A549 (cell line): ENCODE results near the gene DPP10. TPM values are rescaled to one million over a fixed set of nuclear protein-coding genes. Genes with fewer than 3 reads are reported as not detected.

Experiments
- ATAC-seq, 2 experiments: fragments of 200-7000 bp in 1 of 2; fragments of >200 bp in 1 of 2; cut with Nextera tagmentation in 1 of 2; cut with Tn5 transposase in 1 of 2; 3 replicates each; pipeline versions ENCODE4 v1.8.0 to v1.9.1; 2018 to 2020; ENCODE audit warnings: mild to moderate bottlenecking in 1 of 2, moderate library complexity in 1 of 2
- CTCF ChIA-PET: fragments of 300-600 bp; sonication (Branson Sonifier 250); formaldehyde crosslinking; extraction: SDS; loops from one replicate; lab custom pipeline; 2021; ENCODE audit warnings: antibody characterized with exemption, inconsistent platforms; lab: Yijun Ruan, JAX
- POLR2A ChIA-PET: fragments of 350-600 bp; formaldehyde crosslinking; extraction: SDS; loops from one replicate; lab custom pipeline; 2021; ENCODE audit warnings: antibody characterized with exemption, inconsistent platforms; lab: Yijun Ruan, JAX
- DNase-seq, 2 experiments: peaks; one replicate each; pipeline versions ENCODE4 v3.0.0 to v3.0.0-alpha.2; 2011 to 2016; ENCODE audit warnings: low read depth in 1 of 2, low spot score in 1 of 2
- FAIRE-seq: peaks from 2 replicates; lab custom pipeline; 2011; peaks lifted over from hg19 to GRCh38; lab: Jason Lieb, UNC
- H3K27ac ChIP-seq, 2 experiments: fragments of >200 bp; sonication (Bioruptor Twin); formaldehyde crosslinking; 3 replicates each; pipeline ENCODE4 v1.5.1; 2016 to 2017
- H3K4me1 ChIP-seq: fragments of >200 bp; sonication (Bioruptor Twin); formaldehyde crosslinking; 3 replicates; pipeline ENCODE4 v1.6.1; 2016
- H3K4me2 ChIP-seq: fragments of >200 bp; sonication (Bioruptor Twin); formaldehyde crosslinking; 3 replicates; pipeline ENCODE4 v1.6.1; 2016
- H3K4me3 ChIP-seq: fragments of >200 bp; sonication (Bioruptor Twin); formaldehyde crosslinking; 3 replicates; pipeline ENCODE4 v1.5.1; 2016
- H3K9me3 ChIP-seq: fragments of >200 bp; sonication (Bioruptor Twin); formaldehyde crosslinking; 3 replicates; pipeline ENCODE4 v1.6.1; 2016
- CBX2 ChIP-seq: fragments of 200-600 bp; sonication (generic); IDR thresholded peaks from 2 replicates; pipeline ENCODE4 v1.6.1; 2016; ENCODE audit warnings: low read depth, mild to moderate bottlenecking, borderline replicate concordance
- CHD4 ChIP-seq: fragments of 200-600 bp; sonication (generic); IDR thresholded peaks from 2 replicates; pipeline ENCODE4 v1.6.1; 2016; ENCODE audit warnings: antibody characterized with exemption, mild to moderate bottlenecking, borderline replicate concordance
- EHF ChIP-seq: fragments of 250-450 bp; sonication (Bioruptor Pico); IDR thresholded peaks from 2 replicates; pipeline ENCODE4 v1.5.0; 2020; ENCODE audit warnings: mild to moderate bottlenecking
- ESRRA ChIP-seq: fragments of 150-350 bp; IDR thresholded peaks from 2 replicates; pipeline ENCODE4 v1.6.1; 2014; ENCODE audit warnings: mild to moderate bottlenecking, low read length, borderline replicate concordance
- HES2 ChIP-seq: fragments of >200 bp; sonication (Bioruptor Twin); formaldehyde crosslinking; IDR thresholded peaks from 2 replicates; pipeline ENCODE4 v1.6.1; 2016
- HEYL ChIP-seq: fragments of 250-450 bp; sonication (Bioruptor Pico); IDR thresholded peaks from 2 replicates; pipeline ENCODE4 v1.8.0; 2021; ENCODE audit warnings: mild to moderate bottlenecking, moderate library complexity
- HOXA7 ChIP-seq: fragments of 250-450 bp; sonication (Bioruptor Pico); IDR thresholded peaks from 2 replicates; pipeline ENCODE4 v1.5.0; 2020; ENCODE audit warnings: mild to moderate bottlenecking, moderate library complexity
- HOXB5 ChIP-seq: fragments of 250-450 bp; sonication (Bioruptor Pico); IDR thresholded peaks from 2 replicates; pipeline ENCODE4 v1.5.0; 2020; ENCODE audit warnings: mild to moderate bottlenecking, moderate library complexity
- KDM5A ChIP-seq: fragments of 200-600 bp; sonication (generic); IDR thresholded peaks from 2 replicates; pipeline ENCODE4 v1.6.1; 2016; ENCODE audit warnings: antibody characterized with exemption, mild to moderate bottlenecking
- MAFK ChIP-seq: fragments of 450-650 bp; IDR thresholded peaks from 2 replicates; pipeline ENCODE4 v1.6.1; 2014; ENCODE audit not compliant: partially characterized antibody
- MAZ ChIP-seq: fragments of 150-350 bp; IDR thresholded peaks from 2 replicates; pipeline ENCODE4 v1.6.1; 2014; ENCODE audit warnings: antibody characterized with exemption, low read depth, low read length, borderline replicate concordance
- NPAS2 ChIP-seq: fragments of 250-450 bp; sonication (Bioruptor Pico); IDR thresholded peaks from 2 replicates; pipeline ENCODE4 v1.8.0; 2022; ENCODE audit warnings: mild to moderate bottlenecking, moderate library complexity, borderline replicate concordance
- POLR2A ChIP-seq: IDR thresholded peaks from 2 replicates; pipeline ENCODE4 v1.6.1; 2012; ENCODE audit warnings: mild to moderate bottlenecking, low read length
- POLR2AphosphoS2 ChIP-seq: conservative IDR thresholded peaks from 2 replicates; pipeline ENCODE4 v1.6.1; 2012; ENCODE audit warnings: low read length, improper control_type of control experiment, inconsistent platforms
- RAD21 ChIP-seq, 2 experiments: fragments of >200 bp in 1 of 2; sonication (Bioruptor Twin) in 1 of 2; formaldehyde crosslinking in 1 of 2; IDR thresholded peaks in 1 of 2; conservative IDR thresholded peaks in 1 of 2; 2 replicates in 1 of 2; 3 replicates in 1 of 2; pipeline ENCODE4 v1.6.1; 2012 to 2018; ENCODE audit warnings: inconsistent platforms in 1 of 2
- RARB ChIP-seq: fragments of 250-450 bp; sonication (Bioruptor Pico); IDR thresholded peaks from 2 replicates; pipeline ENCODE4 v1.8.0; 2021; ENCODE audit warnings: mild to moderate bottlenecking, moderate library complexity
- RFX5 ChIP-seq: fragments of 450-650 bp; IDR thresholded peaks from 2 replicates; pipeline ENCODE4 v1.7.1; 2014; ENCODE audit warnings: antibody characterized with exemption, mild to moderate bottlenecking, moderate library complexity
- SMC3 ChIP-seq: fragments of >200 bp; sonication (Bioruptor Twin); formaldehyde crosslinking; IDR thresholded peaks from 3 replicates; pipeline ENCODE4 v1.6.1; 2018; ENCODE audit warnings: inconsistent platforms
- SREBF2 ChIP-seq: fragments of 450-650 bp; IDR thresholded peaks from 2 replicates; pipeline ENCODE4 v1.6.1; 2014; ENCODE audit warnings: mild to moderate bottlenecking, moderate library complexity
- TP53 ChIP-seq: fragments of 250-450 bp; sonication (Bioruptor Pico); IDR thresholded peaks from 2 replicates; pipeline ENCODE4 v1.5.0; 2021; ENCODE audit warnings: mild to moderate bottlenecking, moderate library complexity
- ZC3H11A ChIP-seq: fragments of 450-650 bp; IDR thresholded peaks from 2 replicates; pipeline ENCODE4 v1.6.1; 2014; ENCODE audit warnings: antibody characterized with exemption, mild to moderate bottlenecking
- ZNF302 ChIP-seq: fragments of 250-450 bp; sonication (Bioruptor Pico); IDR thresholded peaks from 2 replicates; pipeline ENCODE4 v1.9.0; 2021; ENCODE audit warnings: inconsistent platforms, mild to moderate bottlenecking, moderate library complexity
- ZSCAN20 ChIP-seq: fragments of 250-450 bp; sonication (Bioruptor Pico); IDR thresholded peaks from 2 replicates; pipeline ENCODE4 v1.8.0; 2022; ENCODE audit warnings: mild to moderate bottlenecking, moderate library complexity
- WGBS: methylation state at CpG from one replicate; pipeline ENCODE4 v1.1.6; 2017; ENCODE audit errors: missing lambda C conversion rate; 5-methylcytosine and 5-hydroxymethylcytosine counted together
- polyA plus RNA-seq, 4 experiments: library from polyadenylated mRNA; depleted of rRNA in 3 of 4; stranded (reverse); fragments of >200 nt; fragmentation: RNase III in 1 of 4; extraction: RNeasy Plus Mini Kit Qiagen cat#74134 plus additional on column Dnase treatment in 1 of 4; gene quantifications; 2 replicates in 3 of 4; 3 replicates in 1 of 4; pipeline ENCODE4 v1.2.3, GENCODE V29; 2011 to 2017
- TF ChIP-seq, protein P1 (sequence below): fragments of 200-600 bp; sonication (generic); IDR thresholded peaks from 2 replicates; pipeline ENCODE4 v1.6.1; 2016; ENCODE audit warnings: antibody characterized with exemption, mild to moderate bottlenecking, moderate library complexity

DPP10 gene
- polyA plus RNA-seq, 2 of the 4 experiments (the other 2 are of a cell fraction): not detected

- WGBS: 6% methylated on average over 1 of the region's 1 CpG
- Histone ChIP-seq H3K27ac (no peak overlapping the region), H3K4me2 (no peak overlapping the region), H3K4me1 (no peaks in the 10 kb centered on the region), H3K9me3 (no peaks in the 10 kb centered on the region), H3K4me3 (no peak overlapping the region)
- FAIRE-seq (no peak), DNase-seq (no peak), ATAC-seq (no peak)
- no peak for TF ChIP-seq TP53
- TF ChIP-seq CBX2: no peak
- TF ChIP-seq HOXA7 (CRISPR knock-in tag): no peak
- TF ChIP-seq ZSCAN20: no peak
- no peak for TF ChIP-seq SMC3
- TF ChIP-seq RFX5: no peak
- no peak for TF ChIP-seq HEYL (CRISPR knock-in tag)
- ChIA-PET CTCF (no interaction called here), POLR2A (no interaction called here)
Measured at GRCh38 chr2:115277366-115277765, 834.9 kb downstream of the DPP10 start.

DNA sequence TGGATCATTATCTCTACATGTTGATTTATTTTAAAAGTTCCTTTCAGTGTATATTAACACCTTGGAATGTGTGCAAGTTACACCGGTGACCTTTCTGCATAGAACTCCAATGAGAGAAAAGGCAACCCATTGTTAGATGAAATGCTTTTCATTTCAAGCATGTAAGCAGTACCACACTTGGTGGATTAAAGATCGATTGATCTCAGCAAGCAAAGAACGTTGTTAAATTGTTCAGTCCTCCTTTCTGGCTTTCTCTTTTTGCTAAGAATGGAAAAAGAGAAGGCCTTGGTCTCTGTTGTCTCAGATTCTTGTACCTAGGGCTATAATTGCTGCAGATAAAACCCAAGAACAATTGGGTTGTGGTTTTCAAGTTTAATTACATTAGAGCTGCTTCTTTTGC lies 843.0 kb downstream of the DPP10 start:
- H3K9me3 ChIP-seq: no peaks in the 10 kb centered on the region
- POLR2A ChIA-PET: no interaction called here
- no peak overlapping the region for H3K4me3 ChIP-seq
- ATAC-seq: no peak
- 15% methylated on average over 3 of the region's 3 CpGs for WGBS
- H3K4me1 ChIP-seq: no peaks in the 10 kb centered on the region
- H3K4me2 ChIP-seq: no peak overlapping the region
- DNase-seq: no peak
- CTCF ChIA-PET: interaction anchor here (1.2 kb wide), 1 partner anchor 13 kb away, joined by 3 read pairs; no protein-coding TSS in a partner anchor
- FAIRE-seq: no peak
- no peak overlapping the region for H3K27ac ChIP-seq
- TF ChIP-seq POLR2AphosphoS2 (no peak), EHF (CRISPR knock-in tag) (no peak), TP53 (no peak), CHD4 (no peak), ESRRA (no peak)

DNA sequence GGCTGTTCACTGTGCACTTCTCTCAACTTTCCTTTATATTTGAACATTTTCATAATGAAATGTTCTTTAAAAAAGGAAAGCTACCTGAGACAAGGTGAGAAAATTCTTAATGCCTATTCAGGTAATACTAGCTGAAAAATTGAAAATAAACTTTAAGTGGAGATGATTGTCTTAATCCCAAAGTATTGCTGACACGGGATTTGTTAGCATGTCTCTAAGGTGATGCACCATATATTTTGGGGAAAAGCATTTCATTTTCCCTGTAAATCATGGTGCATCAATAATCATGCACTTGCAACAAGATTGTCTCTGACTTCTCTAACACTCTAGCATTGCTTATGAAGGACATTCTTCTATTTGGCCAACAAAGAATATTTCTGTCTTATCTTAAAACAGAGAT lies 848.0 kb downstream of the DPP10 start:
- no peaks in the 10 kb centered on the region for H3K4me1 ChIP-seq
- FAIRE-seq: no peak
- no peak for TF ChIP-seq CBX2
- TF ChIP-seq, all 56 proteins: peak for 0
- no peak overlapping the region for H3K4me3 ChIP-seq
- no peak overlapping the region for H3K4me2 ChIP-seq
- ChIA-PET POLR2A (no interaction called here), CTCF (no interaction called here)
- ATAC-seq (no peak), DNase-seq (no peak)
- H3K27ac ChIP-seq: no peak overlapping the region
- H3K9me3 ChIP-seq: no peaks in the 10 kb centered on the region
- WGBS: 0% methylated on average over 1 of the region's 1 CpG

DNA sequence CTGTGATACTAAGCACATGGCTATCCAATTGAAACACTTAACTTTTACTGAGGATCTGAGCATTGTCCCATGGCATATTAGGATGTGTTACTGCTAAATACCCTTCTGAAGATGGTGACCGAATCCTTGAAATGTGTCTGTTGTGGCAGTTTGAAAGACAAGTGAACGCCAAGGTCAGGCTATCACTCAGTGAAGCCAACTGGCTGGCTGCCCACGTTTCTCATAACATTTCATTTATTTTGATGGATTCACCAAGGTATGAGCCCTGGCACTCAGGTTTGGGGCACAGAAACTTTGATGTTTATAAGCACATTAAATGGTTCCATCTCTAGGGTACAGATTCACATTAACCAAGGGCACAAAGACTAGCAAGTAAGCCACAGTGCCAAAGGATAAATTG lies 850.3 kb downstream of the DPP10 start:
- no peak overlapping the region for H3K27ac ChIP-seq
- POLR2A ChIA-PET: no interaction called here
- ATAC-seq (no peak), FAIRE-seq (no peak)
- no peak overlapping the region for H3K4me2 ChIP-seq
- TF ChIP-seq POLR2A (no peak), RARB (CRISPR knock-in tag) (no peak), NPAS2 (CRISPR knock-in tag) (no peak), MAFK (no peak), KDM5A (no peak), EHF (CRISPR knock-in tag) (no peak), RFX5 (no peak), MAZ (no peak), SREBF2 (no peak), ZC3H11A (no peak), ZNF302 (CRISPR knock-in tag) (no peak), HES2 (no peak), RAD21 (conservative IDR thresholded peaks at IDR 0.05 in 1 of 2, IDR thresholded peaks at IDR 0.05 in 1 of 2) (no peak), HOXB5 (CRISPR knock-in tag) (no peak)
- TF ChIP-seq, protein P1, sequence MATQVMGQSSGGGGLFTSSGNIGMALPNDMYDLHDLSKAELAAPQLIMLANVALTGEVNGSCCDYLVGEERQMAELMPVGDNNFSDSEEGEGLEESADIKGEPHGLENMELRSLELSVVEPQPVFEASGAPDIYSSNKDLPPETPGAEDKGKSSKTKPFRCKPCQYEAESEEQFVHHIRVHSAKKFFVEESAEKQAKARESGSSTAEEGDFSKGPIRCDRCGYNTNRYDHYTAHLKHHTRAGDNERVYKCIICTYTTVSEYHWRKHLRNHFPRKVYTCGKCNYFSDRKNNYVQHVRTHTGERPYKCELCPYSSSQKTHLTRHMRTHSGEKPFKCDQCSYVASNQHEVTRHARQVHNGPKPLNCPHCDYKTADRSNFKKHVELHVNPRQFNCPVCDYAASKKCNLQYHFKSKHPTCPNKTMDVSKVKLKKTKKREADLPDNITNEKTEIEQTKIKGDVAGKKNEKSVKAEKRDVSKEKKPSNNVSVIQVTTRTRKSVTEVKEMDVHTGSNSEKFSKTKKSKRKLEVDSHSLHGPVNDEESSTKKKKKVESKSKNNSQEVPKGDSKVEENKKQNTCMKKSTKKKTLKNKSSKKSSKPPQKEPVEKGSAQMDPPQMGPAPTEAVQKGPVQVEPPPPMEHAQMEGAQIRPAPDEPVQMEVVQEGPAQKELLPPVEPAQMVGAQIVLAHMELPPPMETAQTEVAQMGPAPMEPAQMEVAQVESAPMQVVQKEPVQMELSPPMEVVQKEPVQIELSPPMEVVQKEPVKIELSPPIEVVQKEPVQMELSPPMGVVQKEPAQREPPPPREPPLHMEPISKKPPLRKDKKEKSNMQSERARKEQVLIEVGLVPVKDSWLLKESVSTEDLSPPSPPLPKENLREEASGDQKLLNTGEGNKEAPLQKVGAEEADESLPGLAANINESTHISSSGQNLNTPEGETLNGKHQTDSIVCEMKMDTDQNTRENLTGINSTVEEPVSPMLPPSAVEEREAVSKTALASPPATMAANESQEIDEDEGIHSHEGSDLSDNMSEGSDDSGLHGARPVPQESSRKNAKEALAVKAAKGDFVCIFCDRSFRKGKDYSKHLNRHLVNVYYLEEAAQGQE: no peak
- TF ChIP-seq, all 56 proteins: peak for 0
- Histone ChIP-seq H3K4me1 (no peaks in the 10 kb centered on the region), H3K9me3 (no peaks in the 10 kb centered on the region), H3K4me3 (no peak overlapping the region)
- DNase-seq: no peak
- CTCF ChIA-PET: no interaction called here
- WGBS: 3% methylated on average over 3 of the region's 3 CpGs
